Stimulated activated CD8-positive, alpha-beta memory T cell treated with anti-CD3 and anti-CD28 coated beads, Interleukin-12 subunit alpha, Interleukin-12 subunit beta, amount 100 ng/mL, for 1 hour (primary cell): ENCODE data around the gene TRERF1.
A peak's percentile ranks its signal among the peaks of the same experiment; 100 is the strongest.

Source experiments
- DNase-seq: peaks from one replicate; pipeline ENCODE4 v3.0.0-alpha.2; 2020; ENCODE audit warnings: low read depth

Gene TRERF1

GRCh38 chr6:42394881-42395620 lies 56.7 kb downstream of the TRERF1 start:
- DNase-seq, result no peak

- DNase-seq, result no peak
Measured at GRCh38 chr6:42394151-42394550, 57.6 kb downstream of the TRERF1 start.

GRCh38 chr6:42393339-42393738 lies 58.4 kb downstream of the TRERF1 start:
- DNase-seq, result no peak

- DNase-seq, result no peak
Measured at GRCh38 chr6:42392833-42393232, 58.9 kb downstream of the TRERF1 start.

- no peak for DNase-seq
Measured at GRCh38 chr6:42391441-42391840, 60.3 kb downstream of the TRERF1 start.

GRCh38 chr6:42390228-42390934 lies 61.3 kb downstream of the TRERF1 start:
- DNase-seq, result no peak

GRCh38 chr6:42389736-42390135 lies 62.0 kb downstream of the TRERF1 start:
- DNase-seq, result no peak

- DNase-seq, result no peak
Measured at GRCh38 chr6:42388046-42388445, 63.7 kb downstream of the TRERF1 start.

GRCh38 chr6:42387336-42387735 lies 64.4 kb downstream of the TRERF1 start:
- no peak for DNase-seq

GRCh38 chr6:42385339-42385738 lies 66.4 kb downstream of the TRERF1 start:
- DNase-seq, result no peak

GRCh38 chr6:42383421-42384205 lies 68.1 kb downstream of the TRERF1 start:
- DNase-seq, result no peak

- DNase-seq, result no peak
Measured at GRCh38 chr6:42381850-42382249, 69.9 kb downstream of the TRERF1 start.

GRCh38 chr6:42380228-42380979 lies 71.3 kb downstream of the TRERF1 start:
- DNase-seq, result no peak

GRCh38 chr6:42378536-42378935 lies 73.2 kb downstream of the TRERF1 start:
- no peak for DNase-seq

GRCh38 chr6:42378125-42378524 lies 73.6 kb downstream of the TRERF1 start:
- no peak for DNase-seq

- no peak for DNase-seq
Measured at GRCh38 chr6:42375007-42375635, 76.6 kb downstream of the TRERF1 start.

GRCh38 chr6:42374018-42374669 lies 77.6 kb downstream of the TRERF1 start:
- DNase-seq, result no peak

GRCh38 chr6:42372699-42373098 lies 79.0 kb downstream of the TRERF1 start:
- DNase-seq, result no peak

- no peak for DNase-seq
Measured at GRCh38 chr6:42370323-42370985, 81.3 kb downstream of the TRERF1 start.

GRCh38 chr6:42369568-42369967 lies 82.2 kb downstream of the TRERF1 start:
- no peak for DNase-seq

- peak; percentile 44 for DNase-seq
Measured at GRCh38 chr6:42368181-42368580, 83.5 kb downstream of the TRERF1 start.
